Activated CD8-positive, alpha-beta T cell treated with anti-CD3 and anti-CD28 coated beads for 36 hours (primary cell): ENCODE results near the gene ADGRG1. TPM values are rescaled to one million over a fixed set of nuclear protein-coding genes. Genes with fewer than 3 reads are reported as not detected.

Experiments
- ATAC-seq: fragments of 200-7000 bp; cut with Tn5 transposase; one replicate; pipeline ENCODE4 v1.10.0; 2021; ENCODE audit warnings: mild to moderate bottlenecking, moderate library complexity
- CTCF ChIA-PET: fragments of 350-600 bp; sonication (Branson Sonifier 250); formaldehyde crosslinking; loops from one replicate; lab custom pipeline; 2021; ENCODE audit warnings: antibody characterized with exemption; lab: Charles Lee
- POLR2A ChIA-PET: fragments of 350-600 bp; sonication (Branson Sonifier 250); formaldehyde crosslinking; loops from one replicate; lab custom pipeline; 2021; ENCODE audit warnings: antibody characterized with exemption; lab: Charles Lee
- DNase-seq: peaks from one replicate; pipeline ENCODE4 v3.0.0-alpha.2; 2020
- H3K27ac Mint-ChIP-seq: one replicate; pipeline ENCODE4 v1.8.0; 2021; ENCODE audit warnings: mild to moderate bottlenecking, mixed read lengths
- H3K27me3 Mint-ChIP-seq: one replicate; pipeline ENCODE4 v1.8.0; 2021; ENCODE audit warnings: mixed read lengths
- H3K36me3 Mint-ChIP-seq: one replicate; pipeline ENCODE4 v1.8.0; 2021; ENCODE audit warnings: low read depth, mixed read lengths
- H3K4me1 Mint-ChIP-seq: one replicate; pipeline ENCODE4 v1.8.0; 2021; ENCODE audit warnings: low read depth, mixed read lengths
- H3K4me3 Mint-ChIP-seq: one replicate; pipeline ENCODE4 v1.8.0; 2021; ENCODE audit warnings: mild to moderate bottlenecking, moderate library complexity, mixed read lengths
- H3K9me3 Mint-ChIP-seq: one replicate; pipeline ENCODE4 v1.8.0; 2021; ENCODE audit warnings: mixed read lengths
- intact Hi-C: fragments of 100-400 bp; cut with micrococcal nuclease; formaldehyde crosslinking; loops from one replicate; pipeline ENCODE4 v1.10.0; 2022
- total RNA-seq, 2 experiments: library from RNA; stranded (reverse); gene quantifications; one replicate each; pipeline ENCODE4 v1.2.3, GENCODE V29; 2021
- TF ChIP-seq, protein P1 (sequence below): fragments of 200-600 bp; IDR thresholded peaks from one replicate; pipeline ENCODE4 v1.8.0; 2022; ENCODE audit warnings: antibody characterized with exemption, mild to moderate bottlenecking

The ADGRG1 gene
- total RNA-seq, 2 experiments from 2014 or later = 4.9 to 8.5 TPM

DNA sequence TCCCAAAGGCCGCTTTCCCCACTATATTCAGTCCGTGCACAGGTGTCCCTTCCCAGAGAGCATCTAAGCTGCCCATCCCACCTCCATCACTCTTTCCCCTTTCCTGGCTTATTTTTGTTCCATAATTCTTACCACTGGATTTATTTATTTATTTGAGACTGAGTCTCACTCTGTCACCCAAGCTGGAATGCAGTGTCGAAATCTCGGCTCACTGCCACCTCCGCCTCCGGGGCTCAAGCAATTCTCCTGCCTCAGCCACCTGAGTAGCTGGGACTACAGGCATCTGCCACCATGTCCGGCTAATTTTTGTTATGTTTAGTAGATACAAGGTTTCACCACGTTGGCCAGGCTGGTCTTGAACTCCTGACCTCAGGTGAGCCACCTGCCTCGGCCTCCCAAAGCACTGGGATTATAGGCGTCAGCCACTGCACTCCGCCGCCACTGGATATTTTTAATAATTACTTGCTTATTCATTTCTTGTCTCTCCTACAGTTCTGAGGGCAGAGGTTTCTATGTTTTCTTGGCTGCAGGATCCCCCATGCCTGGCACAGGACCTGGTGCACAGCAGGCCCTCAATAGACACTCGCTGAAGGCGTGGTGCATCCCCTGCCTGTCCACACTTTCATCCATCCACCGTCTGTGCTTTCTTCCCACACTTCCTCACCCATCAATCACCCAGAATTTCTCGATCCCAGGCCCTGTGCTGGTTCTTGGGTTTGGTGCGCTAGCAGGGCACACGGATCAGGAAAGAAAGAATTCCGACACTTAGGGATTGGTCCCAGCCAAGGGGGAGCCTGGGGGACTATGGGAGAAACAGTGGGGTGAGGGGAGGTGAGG, 9.9 kb upstream of the ADGRG1 start:
- intact Hi-C loops = no loop called here
- H3K27ac Mint-ChIP-seq = peak overlapping the region; percentile 77
- H3K4me1 Mint-ChIP-seq = peaks cover 33% of the 10 kb centered on the region
- CTCF ChIA-PET = interaction anchor here (1.2 to 2.6 kb wide), 3 partner anchors 30 to 42 kb away, joined by 4 to 10 read pairs (median 4); no protein-coding TSS in a partner anchor
- no peaks in the 10 kb centered on the region for H3K36me3 Mint-ChIP-seq
- H3K4me3 Mint-ChIP-seq = no peak overlapping the region
- DNase-seq = no peak
- no peaks in the 10 kb centered on the region for H3K27me3 Mint-ChIP-seq
- no peak for ATAC-seq
- POLR2A ChIA-PET = interaction anchor here (1.2 kb wide), 1 partner anchor 17 kb away, joined by 3 read pairs; no protein-coding TSS in a partner anchor
- TF ChIP-seq, protein P1, sequence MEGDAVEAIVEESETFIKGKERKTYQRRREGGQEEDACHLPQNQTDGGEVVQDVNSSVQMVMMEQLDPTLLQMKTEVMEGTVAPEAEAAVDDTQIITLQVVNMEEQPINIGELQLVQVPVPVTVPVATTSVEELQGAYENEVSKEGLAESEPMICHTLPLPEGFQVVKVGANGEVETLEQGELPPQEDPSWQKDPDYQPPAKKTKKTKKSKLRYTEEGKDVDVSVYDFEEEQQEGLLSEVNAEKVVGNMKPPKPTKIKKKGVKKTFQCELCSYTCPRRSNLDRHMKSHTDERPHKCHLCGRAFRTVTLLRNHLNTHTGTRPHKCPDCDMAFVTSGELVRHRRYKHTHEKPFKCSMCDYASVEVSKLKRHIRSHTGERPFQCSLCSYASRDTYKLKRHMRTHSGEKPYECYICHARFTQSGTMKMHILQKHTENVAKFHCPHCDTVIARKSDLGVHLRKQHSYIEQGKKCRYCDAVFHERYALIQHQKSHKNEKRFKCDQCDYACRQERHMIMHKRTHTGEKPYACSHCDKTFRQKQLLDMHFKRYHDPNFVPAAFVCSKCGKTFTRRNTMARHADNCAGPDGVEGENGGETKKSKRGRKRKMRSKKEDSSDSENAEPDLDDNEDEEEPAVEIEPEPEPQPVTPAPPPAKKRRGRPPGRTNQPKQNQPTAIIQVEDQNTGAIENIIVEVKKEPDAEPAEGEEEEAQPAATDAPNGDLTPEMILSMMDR = no peak
- H3K9me3 Mint-ChIP-seq = no peaks in the 10 kb centered on the region

DNA sequence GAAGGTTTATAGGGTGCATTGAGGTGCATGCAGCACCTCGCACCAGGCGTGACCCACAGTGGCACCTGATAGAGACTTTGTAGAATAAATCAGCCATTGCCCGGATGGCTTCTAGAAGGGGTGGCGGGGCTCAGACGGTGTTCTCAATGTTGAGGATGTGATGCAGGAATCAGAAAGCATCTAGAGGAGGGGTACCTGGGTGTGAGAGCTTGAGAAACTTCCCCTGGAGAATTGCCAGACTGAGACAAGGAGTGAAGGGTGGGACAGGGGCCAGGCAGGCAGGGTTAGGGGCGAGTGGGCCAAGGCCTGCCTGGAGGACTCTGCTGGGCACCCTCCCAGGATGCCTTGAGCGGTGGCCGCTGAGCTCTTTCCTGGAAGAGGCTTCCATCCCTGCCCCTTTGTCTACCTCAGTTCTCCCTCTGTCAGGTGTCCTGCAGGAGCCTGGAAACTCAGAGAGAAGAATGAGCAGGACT, 9.3 kb upstream of the ADGRG1 start:
- no peak for ATAC-seq
- ChIA-PET CTCF (interaction anchor here (1.2 to 1.5 kb wide), 2 partner anchors 29 to 43 kb away, joined by 4 read pairs; no protein-coding TSS in a partner anchor), POLR2A (interaction anchor here (1.2 kb wide), 2 partner anchors 10 to 18 kb away, joined by 3 read pairs; no protein-coding TSS in a partner anchor)
- TF ChIP-seq, protein P1 = no peak
- no peaks in the 10 kb centered on the region for H3K36me3 Mint-ChIP-seq
- H3K4me3 Mint-ChIP-seq = no peak overlapping the region
- H3K4me1 Mint-ChIP-seq = peaks cover 26% of the 10 kb centered on the region
- intact Hi-C loops = no loop called here
- H3K27ac Mint-ChIP-seq = no peak overlapping the region
- no peaks in the 10 kb centered on the region for H3K9me3 Mint-ChIP-seq
- no peaks in the 10 kb centered on the region for H3K27me3 Mint-ChIP-seq
- no peak for DNase-seq

DNA sequence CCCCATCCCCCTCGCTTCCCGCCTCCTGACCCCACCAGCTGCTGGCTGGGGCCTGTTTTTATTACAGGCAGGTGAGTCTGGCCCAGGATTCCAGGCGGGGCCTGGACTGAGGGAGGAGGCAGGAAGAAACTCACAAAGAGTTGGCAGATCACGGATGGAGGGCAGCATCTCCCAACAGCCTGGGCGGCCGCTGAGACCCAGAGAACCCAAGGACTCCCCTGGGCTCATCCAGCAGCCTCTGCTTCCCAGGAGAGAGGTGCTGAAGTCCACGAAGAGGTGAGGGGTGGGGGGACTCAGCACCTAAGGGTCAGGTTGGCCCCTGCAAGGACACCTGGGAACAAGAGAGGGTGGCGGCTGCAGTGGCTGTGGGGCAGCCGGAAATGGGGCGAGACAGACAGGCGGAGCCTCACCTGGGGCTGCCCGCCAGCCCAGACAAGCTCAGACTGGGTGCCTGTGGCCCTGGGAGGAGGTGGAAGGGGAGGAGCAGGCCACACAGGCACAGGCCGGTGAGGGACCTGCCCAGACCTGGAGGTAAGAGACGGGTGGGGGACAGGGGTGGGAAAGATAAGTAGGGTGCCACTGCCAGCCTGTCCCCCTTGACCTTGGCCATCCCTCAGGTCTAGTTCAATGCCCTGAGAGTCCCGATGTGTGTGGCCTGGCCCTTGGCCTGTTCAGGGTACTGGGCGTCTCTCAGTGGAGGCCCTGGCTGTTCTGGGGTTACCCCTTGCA, 8.7 kb upstream of the ADGRG1 start:
- no peak for ATAC-seq
- intact Hi-C loops = no loop called here
- DNase-seq = no peak
- Mint-ChIP-seq H3K27ac (no peak overlapping the region), H3K36me3 (no peaks in the 10 kb centered on the region), H3K27me3 (no peaks in the 10 kb centered on the region), H3K4me3 (no peak overlapping the region), H3K4me1 (peaks cover 20% of the 10 kb centered on the region), H3K9me3 (no peaks in the 10 kb centered on the region)
- ChIA-PET CTCF (interaction anchor here (1.2 to 1.5 kb wide), 3 partner anchors 28 to 43 kb away, joined by 4 to 6 read pairs (median 4); no protein-coding TSS in a partner anchor), POLR2A (interaction anchor here (1.2 kb wide), 1 partner anchor 10 kb away, joined by 3 read pairs; no protein-coding TSS in a partner anchor)
- TF ChIP-seq, protein P1 = no peak

DNA sequence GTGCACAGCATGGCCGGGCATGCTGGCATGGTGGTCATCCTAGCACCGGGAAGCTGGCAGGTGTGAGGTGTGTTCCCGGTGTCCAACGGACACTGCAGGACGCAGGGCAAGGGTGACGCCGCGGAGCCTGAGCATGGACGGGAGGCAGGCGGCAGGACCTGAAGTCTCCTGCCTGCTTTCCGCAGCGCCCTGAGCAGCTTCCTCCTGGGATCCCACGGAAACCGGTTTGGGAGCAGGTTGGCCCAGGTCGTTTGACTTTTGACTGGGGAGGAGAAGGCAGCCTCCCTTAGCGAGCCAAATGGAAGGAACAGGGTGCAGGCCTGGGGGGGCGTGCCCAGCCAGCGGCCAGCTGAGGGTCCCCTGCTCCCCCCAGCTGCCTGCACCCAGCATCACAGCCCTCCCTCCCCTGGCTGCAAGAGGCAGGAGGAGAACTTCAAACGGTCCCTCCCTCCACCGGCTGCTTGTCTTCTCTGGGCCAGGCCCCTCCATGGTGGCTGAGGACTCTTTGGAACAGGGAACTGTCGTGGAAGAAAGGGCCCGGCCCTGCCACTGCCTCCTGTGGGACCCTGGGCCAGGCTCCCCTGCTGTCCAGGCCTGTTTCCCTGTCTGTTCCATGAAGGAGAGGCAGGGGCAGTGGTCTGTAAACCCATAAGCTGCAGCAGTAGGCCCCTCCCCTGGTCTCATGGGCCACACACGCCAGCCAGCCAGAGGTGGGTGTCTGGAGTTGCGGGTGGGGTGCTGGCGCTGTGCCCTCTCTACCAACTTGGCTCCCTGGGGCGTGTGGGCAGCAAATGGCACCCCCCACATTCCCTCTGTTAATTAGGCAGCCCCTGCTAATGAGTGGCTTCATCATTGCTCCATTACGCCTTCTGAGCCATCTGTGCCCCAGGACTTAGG, 7.8 kb upstream of the ADGRG1 start:
- no peak overlapping the region for H3K4me3 Mint-ChIP-seq
- DNase-seq = no peak
- CTCF ChIA-PET = interaction anchor here (1.1 to 1.5 kb wide), 3 partner anchors 27 to 44 kb away, joined by 3 to 6 read pairs (median 4); no protein-coding TSS in a partner anchor
- TF ChIP-seq, protein P1 = no peak
- no peak overlapping the region for H3K27ac Mint-ChIP-seq
- H3K27me3 Mint-ChIP-seq = no peaks in the 10 kb centered on the region
- no peaks in the 10 kb centered on the region for H3K9me3 Mint-ChIP-seq
- no peaks in the 10 kb centered on the region for H3K36me3 Mint-ChIP-seq
- ATAC-seq = no peak
- intact Hi-C loops = no loop called here
- H3K4me1 Mint-ChIP-seq = peaks cover 13% of the 10 kb centered on the region
- POLR2A ChIA-PET = interaction anchor here (1.2 kb wide), 1 partner anchor 9 kb away, joined by 3 read pairs; no protein-coding TSS in a partner anchor
